HG02798 (cell line): ENCODE results near the gene PTGES2.
A peak's percentile ranks its signal among the peaks of the same experiment; 100 is the strongest.

ENCODE experiments used
- ATAC-seq: cut with Tn5 transposase; IDR thresholded peaks from one replicate; pipeline ENCODE4 v1.9.1; 2021; ENCODE audit warnings: mild to moderate bottlenecking; ENCODE audit not compliant: unreplicated experiment, poor library complexity

Gene PTGES2

DNA sequence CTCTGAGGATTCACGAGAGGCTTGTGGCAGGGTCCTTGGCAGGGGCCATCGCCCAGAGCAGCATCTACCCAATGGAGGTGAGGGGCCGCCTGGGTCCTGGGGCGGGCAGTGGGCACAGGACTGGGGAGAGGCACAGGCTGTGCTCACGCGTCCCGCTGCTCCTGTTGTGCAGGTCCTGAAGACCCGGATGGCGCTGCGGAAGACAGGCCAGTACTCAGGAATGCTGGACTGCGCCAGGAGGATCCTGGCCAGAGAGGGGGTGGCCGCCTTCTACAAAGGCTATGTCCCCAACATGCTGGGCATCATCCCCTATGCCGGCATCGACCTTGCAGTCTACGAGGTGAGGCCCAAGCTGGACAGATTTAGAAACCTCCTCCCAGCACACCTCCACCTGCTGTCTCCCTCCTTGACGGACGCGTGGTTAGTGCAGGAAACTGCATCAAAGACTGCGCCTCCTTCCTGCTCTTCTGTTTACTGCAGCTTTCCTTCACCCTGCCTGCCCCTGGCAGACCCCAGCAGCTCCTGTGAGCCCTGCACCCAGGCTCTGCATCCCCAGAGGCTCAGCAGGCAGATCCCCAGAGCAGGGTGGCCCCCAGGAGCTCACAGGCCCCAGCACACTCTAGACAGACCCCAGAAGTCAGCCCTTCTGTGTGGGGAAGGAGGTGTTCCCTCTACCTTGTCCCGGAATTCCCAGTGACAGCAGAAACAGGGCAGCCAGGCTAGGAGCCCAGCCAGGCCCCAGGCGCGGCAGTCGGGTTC lies 21.2 kb downstream of the PTGES2 start:
- no peak for ATAC-seq

DNA sequence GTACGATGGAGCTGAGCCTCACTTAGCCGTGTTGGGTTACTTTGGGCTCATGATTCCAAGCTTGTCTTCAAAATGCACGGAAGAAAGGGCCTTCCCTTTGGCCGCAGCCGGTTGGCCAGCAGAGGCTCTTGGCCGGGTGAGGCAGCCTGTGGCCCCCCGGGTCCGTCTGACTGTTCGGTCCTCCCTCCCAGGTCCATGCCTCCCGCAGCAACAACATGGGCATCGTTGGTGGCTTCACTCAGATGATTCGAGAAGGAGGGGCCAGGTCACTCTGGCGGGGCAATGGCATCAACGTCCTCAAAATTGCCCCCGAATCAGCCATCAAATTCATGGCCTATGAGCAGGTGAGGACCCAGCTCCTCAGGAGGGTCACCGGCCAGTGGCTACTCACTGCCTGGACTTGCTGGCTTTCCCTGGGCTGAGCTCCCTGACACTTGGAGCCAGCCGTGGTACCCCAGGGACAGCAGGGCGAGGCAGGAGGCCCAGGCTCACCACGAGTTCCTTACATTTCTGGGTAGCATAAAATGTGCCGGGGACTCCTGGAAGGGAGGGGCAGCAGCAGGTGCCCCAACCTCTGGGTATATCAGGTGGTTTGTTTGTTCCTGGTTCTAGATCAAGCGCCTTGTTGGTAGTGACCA lies 21.9 kb downstream of the PTGES2 start:
- ATAC-seq, result no peak

DNA sequence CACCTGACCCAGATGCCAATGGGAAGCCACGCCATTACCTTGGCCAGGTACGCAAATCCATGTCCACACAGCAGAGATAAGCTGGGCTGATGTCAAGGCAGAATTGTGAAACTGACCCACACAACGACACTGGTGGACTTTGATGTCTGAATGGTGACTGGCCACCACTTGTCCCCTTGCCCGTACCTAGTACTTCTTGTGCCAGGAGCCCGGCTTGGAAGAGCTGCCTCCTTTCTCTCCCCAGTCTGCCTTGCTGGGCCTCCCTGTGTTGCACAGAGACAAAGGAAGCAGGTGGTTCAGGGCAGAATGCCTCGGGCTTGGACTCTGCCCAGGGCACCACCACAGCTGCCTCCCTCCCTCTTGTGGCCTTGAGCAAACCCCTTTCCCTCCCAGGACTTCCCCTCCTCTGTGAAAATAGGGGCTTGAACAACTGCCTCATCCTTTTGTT lies 23.3 kb downstream of the PTGES2 start:
- no peak for ATAC-seq

DNA sequence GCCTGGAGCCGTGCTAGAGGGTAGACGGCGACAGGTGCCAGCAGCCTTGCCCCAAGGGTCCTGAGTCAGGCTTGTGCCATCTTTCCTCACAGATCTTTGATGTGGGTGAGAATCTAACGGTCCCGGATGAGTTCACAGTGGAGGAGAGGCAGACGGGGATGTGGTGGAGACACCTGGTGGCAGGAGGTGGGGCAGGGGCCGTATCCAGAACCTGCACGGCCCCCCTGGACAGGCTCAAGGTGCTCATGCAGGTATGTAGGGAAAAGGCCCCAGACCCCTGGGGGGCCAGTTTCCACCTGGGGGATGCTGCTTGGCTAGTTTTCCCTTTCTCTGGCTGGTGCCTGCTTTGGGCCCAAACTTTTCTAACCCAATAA lies 24.0 kb downstream of the PTGES2 start:
- no peak for ATAC-seq

DNA sequence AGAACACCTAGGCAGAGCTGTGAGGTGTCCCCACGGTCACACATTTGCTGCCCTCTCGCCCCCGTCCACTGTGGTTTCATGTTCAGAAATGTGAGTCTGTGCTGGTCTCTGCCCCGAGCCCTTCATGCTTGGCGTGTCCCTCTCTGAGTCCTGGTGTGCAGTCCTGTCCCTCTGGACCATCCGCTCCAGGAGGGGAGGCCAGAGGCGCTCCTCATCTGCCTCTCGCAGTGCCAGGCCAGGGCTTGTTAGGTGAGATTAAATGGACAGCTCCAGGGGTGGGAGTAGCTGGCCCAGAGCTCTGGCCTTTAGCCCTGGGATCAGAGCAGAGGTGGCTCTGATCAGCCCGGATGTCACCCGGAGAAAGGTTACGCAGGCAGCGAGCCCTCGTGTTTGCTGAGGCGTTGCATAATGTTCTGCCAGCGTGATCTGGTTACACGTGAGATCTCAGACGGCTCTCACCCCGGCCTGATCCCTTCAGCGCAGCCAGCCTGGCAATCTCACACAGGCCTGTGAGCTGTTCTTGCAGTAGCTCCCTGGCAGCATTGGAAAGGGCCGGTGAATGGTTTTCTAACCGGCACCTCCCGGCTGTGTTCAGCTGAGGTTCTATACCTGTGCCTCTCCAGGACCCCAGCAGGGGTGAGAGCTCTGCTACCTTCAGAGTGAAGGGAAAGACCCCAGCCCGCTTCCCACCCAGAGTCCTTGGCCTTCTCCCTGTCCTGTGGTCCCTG lies 24.5 kb downstream of the PTGES2 start:
- ATAC-seq, result no peak

DNA sequence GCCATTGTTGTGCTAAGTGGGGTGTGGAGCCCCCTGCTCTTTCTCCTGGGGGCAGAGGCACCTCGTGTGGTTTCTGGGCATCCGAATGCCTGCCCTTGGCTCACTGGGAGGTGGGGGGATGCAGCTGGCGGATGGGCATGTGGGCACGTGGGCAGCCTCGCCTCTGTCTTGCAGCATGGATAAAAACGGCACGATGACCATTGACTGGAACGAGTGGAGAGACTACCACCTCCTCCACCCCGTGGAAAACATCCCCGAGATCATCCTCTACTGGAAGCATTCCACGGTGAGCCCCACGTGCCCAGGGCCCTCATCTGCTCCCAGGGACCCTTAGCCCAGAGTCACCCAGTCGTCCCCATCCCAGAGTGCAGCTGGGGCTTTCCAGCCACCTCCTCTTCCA lies 25.3 kb downstream of the PTGES2 start:
- no peak for ATAC-seq

DNA sequence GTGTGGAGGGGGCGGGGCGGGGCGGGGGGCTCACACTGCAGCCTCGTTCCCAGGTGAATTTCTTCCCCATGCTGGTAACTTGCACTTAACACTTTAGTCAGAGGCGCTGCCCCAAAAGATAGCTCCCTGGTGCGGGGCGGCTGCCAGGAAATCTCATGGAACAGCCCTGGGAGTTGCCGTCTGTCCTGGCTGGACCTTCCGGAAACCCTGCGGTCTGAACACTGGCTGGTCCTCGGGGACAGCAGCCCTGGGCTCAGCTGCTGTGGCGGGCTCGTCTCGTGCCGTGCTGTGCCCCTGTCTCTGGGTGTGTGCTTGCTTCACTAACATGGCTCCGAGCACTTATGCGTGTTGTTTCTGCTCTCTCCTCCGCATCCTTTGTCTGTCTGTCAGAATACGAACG lies 25.8 kb downstream of the PTGES2 start:
- ATAC-seq, result no peak

DNA sequence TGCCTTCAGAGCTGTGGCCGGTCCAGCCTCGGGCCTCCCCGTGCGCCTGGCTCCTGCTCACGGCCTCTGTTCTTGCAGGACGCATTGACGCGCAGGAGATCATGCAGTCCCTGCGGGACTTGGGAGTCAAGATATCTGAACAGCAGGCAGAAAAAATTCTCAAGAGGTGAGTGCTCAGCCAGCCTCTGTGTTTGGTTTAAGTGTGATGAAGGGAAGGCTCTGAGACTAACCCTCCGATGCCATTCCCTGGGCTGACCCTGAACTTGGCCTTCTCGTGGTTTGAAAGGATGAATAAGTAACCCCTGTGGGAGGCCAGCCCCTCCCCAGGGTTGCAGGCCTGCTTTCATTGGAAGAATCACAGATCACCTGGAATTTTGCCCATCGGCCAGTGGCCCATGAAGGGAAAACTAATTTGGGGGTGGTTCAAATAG lies 26.3 kb downstream of the PTGES2 start:
- ATAC-seq, result no peak

DNA sequence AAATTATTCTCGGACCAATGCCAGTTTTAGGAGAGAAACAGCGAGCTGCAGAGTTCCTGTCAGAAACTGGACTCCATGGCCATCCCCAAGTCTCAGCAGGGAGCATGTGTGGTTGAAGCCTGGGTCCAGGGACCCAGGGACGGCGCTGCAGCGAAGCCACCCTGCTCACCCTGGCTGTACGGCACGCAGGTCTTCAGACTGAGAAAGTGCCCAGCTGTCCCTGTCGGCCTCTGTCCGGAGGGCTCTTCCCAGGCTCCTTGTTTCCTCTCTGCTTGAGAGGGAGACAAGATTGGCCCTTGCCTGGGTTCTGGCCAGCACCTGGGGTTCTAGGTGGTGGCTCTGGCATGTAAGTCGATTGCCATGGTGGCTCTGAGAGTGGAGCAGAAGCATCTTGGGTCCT lies 26.9 kb downstream of the PTGES2 start:
- ATAC-seq, result no peak

DNA sequence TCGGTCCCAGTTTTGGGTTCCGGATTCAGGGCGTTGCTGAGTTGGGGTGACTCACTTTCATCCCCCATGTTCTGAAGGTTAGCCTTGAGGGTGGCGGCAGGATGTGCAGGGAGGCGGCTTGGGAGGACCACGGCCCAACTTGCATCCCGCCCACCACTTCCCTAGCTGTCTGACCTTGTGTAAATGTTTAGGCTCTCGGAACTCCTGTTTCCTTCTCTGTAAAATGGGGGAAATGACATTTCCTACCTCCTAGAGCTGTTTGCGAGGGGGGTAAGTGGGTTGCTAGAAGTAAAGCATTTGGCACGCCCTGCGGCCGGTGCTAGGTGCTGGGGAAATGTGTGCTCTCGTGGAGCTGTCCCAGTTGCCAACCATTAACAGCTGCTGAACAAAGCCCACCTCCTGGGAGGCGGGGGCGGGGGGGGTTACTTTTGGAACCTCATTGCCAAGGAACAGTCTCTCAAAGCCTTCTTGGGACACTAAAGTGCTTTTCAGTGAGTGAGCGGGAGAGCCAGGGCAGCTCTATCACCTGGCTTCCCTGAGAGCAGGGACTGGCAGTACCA lies 27.5 kb downstream of the PTGES2 start:
- no peak for ATAC-seq

DNA sequence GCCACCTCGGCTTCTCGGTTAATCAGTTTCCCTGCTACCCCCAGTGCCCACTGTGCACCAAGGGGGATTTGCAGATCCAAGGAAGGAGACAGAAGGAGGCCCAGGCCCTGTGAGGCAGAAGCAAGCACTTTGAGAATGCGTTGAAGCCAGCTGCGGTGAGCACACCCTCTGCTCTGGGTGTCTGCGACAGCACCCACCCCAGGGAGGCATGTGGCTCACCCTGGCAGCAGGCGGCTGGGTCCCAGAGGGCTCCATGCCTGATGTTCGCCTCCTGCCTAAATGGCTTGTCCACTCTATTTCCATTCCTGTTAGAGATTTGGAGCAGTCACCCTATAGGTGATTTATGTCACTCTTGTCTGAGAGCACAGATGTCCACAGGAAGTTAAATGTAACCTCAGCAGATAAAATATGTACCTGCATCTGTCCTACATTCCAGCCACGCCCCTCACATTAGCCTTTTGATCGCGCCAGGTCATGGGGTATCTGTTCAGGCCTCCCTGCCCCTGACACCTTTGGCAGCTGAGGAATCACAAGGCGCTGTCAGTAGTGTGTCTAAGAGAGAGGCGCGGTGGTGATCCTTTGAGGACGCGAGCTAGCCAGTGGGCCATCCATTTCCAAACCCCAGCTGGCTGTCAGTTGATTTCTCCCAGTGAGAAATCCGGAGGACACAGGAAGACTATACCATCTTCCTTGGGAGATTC lies 28.1 kb downstream of the PTGES2 start:
- no peak for ATAC-seq

DNA sequence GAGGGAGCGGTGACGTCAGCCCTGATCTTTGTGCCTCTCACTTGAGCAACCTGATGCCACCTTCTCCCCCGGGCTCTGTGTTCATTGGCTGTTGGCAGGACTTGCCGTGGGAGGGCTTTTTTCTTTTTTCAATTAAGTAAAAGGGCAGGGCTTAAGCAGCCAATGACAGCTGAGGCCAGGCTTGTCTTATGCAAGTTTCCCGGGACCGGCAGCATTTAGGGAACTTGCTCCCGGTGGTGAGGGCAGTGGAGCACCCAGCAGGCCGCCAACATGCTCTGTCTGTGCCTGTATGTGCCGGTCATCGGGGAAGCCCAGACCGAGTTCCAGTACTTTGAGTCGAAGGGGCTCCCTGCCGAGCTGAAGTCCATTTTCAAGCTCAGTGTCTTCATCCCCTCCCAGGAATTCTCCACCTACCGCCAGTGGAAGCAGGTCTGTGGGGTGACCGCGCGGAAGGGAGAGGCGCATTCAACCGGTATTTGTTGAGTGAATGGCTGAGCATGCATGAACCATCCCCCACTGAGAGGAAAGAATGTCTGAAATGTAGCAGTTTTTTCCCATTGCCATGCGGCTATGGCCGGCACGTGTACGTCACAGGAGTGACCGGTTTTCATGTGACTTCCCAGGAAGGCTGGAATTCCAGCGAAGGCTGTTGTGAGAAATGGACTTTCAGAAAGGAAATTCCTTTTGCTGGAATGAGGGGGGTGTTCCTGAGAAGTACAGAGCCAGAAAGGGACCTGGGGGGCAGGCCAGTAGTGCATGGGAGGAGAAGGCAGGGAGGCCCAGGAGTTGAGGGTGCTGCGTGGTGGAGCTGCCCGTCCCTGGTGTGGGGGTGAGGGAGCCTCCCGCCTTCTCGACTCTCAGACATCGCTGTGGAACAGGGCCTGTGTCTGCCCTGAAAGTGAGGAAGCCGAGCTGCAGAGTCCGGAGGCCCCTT lies 29.0 kb downstream of the PTGES2 start:
- no peak for ATAC-seq

DNA sequence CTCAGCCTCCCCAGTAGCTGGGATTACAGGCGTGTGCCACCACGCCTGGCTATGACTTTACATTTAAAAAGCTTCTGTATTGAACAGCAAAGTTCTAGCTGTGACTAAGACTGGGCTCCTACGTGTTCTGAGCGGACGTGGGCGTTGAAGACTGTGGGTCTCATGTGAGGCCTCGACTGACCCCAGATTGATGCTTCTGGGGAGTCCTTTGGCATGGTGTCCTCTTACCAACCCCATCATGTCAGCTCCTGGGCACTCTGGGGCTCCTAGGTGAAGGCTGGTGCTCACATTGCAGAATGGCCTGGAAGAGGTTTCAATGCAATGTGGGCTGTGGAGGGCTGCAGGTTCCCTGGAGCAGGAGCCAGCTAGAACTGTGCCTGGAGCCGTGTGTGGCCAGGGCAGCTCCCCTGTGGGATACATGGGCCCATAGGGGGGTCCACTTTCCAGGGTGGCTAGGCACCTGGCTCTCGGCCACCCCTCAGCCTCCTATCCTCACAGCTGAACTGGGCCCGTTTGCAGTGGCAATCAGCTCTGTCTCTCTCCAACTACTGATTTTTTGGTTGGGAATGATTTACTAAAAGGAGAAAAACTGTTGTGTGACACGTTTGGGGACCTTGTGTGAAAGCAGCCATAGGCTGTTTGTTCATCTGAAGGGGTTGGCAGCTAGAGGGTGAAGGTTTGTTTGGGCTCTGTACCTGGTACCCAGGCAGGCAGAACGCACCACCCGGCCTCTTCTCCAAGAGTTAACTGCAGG lies 29.8 kb downstream of the PTGES2 start:
- ATAC-seq, result no peak

DNA sequence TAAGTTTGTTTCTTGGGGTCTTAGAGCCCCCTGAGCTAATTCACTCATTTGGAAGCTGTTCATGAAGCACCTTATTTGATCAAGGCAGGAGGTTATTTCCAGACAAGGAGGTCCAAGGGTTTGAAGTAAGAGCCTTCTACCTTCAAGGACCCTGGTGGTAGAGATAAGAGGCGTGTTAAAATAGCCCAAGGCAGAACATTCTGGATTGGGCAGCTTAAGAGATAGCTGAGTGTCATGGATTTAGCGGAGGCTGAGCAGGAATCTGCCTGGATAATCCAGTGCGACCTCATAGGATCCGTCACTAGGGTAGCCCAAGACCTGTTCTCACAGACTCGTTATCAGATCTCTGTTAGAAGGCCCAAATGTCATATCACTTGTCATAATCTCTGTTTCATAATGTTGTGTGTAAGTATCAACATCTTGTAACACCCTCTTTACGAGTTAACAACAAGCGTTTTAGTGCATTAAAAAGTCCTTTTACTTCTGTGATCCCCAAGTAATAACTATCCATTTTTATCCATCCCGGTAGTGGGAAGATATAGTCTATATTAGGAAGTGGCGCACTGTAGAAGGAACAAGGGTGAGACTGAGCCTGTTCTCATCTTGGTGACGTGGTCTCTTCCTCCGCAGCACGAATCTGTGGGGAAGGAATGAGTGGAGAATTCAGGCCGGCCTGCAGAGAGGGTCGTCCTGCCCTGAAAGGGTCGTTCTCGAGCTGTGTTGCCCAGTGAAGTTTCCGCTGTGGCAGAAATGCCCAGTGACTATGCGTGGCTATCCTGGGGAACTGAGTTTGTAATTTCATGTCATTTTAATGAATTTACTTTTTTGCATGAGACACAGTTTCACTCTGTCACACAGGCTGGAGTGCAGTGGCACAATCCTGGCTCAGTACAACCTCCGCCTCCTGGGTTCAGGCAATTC lies 30.7 kb downstream of the PTGES2 start:
- no peak for ATAC-seq

DNA sequence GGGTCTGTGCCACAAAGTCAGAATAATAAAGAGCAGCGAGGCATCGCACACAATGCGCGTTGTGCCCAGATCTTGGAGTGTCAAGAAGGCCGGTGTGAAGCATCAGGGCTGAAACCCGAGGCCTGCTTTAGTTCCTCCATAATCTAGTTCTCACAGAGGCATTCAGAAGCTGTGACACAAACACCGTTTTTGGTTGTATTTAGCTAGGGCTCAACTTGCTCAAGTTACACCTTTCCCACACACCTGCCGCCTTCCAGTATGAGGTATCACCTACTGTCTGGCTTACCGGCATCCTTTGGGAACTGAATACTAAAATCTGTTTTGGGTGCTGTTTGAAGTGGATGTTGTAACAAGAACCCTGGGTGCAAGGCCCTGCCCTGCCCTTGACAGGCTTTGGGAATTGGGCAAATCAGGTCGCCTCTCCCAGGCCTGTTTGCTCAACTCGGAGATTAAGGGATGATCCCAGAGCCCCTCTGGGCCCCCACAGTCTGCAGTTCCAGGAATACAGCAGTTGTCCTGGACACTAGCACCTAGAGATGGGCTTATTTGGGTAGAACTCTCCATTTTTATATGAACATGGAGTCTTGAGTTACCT lies 32.5 kb downstream of the PTGES2 start:
- no peak for ATAC-seq

DNA sequence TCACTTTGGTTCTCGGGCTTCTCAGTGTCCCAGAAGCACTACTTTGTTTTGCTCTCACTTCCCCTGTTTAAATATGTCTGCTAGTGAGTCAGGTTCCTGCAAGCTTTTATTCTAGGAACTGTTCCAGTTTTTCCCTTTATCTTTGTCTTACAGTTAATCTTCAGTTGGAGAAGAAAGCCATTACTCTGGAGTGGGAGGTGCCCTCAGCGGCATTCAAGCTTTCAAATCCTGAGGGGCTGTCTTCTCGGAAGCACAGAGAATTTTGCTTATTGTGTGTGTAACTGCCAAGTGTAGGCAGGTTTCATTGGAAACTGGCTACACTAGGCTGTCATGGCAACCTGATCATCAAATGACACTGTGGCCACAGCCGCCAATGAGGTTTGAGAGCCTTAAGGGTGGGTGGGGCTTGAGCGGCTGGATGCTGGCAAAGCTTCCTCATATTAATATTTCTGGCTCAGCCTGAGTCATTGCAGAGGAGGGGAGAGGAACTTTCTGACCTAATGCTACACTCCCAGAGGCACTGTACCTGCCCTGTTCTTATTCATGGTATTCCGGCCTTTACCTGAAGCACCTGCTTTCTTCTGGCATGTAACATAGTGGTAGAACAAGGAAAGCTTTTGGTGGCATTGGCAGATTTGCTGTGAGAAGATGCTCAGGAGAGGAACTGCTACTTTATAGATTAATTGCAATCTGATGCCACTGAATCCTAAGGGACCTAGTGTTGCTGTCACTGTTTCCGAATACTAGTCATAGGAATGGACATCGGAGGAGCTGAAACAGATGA lies 33.2 kb downstream of the PTGES2 start:
- peak; percentile 94 for ATAC-seq

DNA sequence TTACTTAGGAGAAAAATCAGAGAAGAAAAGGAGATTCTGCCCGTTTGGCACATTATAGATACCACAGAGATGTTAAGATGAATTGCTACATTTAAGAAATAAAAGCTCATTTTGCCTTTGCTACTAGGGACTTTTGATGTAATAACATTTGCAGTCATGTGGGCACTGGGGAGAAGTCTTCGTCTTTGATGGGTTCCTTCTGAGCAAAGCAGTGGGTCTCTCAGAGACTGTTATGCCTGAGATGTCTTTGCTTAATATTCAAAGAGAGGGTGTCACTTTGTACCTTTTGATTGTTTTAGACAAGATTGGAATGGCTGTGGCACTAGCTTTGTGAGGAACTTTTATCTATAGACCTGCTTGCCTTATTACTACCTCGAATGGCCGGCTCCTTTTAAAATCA lies 34.5 kb downstream of the PTGES2 start:
- ATAC-seq, result no peak
